Stimulated activated CD4-positive, alpha-beta T cell treated with anti-CD3 and anti-CD28 coated beads, Interleukin-12 subunit alpha, Interleukin-12 subunit beta, amount 100 ng/mL, for 24 hours (primary cell): ENCODE data around the gene ULK4.
"Not testable (repeated sequence)": the region's sequence is repeated elsewhere in the genome, so short reads cannot be mapped to it uniquely, and the experiment has no call there.

Experiments used
- DNase-seq, 2 experiments: peaks; one replicate each; pipeline ENCODE4 v3.0.0-alpha.2; 2020; ENCODE audit warnings: low read depth in 2 of 2

The ULK4 gene

DNA sequence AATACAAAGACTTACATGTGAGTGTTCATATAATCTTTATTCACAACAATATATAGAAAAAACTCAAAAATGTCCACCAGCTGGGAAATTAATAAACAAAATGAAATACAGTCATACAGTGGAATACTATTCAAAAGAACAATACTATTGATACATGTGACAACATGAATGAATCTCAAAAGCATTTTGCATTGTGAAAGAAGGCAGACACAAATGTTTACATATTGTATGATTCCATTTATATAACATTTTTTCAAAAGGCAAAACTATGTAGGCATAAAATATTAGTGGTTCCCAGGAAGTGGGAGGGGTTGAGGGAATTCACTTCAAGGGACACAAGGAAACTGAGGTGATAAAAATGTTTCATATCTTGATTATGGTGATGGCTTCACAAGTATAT is 459.4 kb downstream of the ULK4 start:
- no peak for DNase-seq

DNA sequence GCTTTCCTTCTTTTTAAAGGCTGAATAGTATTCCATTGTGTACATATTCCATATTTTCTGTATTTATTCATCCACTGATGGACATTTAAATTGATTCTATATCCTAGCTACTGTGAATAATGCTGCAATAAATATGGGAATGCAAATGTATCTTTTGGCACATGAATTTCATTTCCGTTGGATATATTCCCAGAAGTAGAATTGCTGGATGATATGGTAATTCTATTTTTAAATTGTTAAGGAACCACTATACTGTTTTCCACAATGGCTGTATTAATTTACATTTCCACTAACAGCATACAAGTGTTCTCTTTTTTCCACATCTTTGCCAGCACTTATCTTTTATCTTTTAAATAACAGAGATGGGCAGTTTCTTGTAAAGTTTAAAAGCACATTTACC is 459.9 kb downstream of the ULK4 start:
- no peak for DNase-seq

GRCh38 chr3:41498847-41499246 is 463.1 kb downstream of the ULK4 start:
- DNase-seq, result no peak

GRCh38 chr3:41490360-41490759 is 471.5 kb downstream of the ULK4 start:
- no peak for DNase-seq

GRCh38 chr3:41489231-41489630 is 472.7 kb downstream of the ULK4 start:
- DNase-seq, result no peak

GRCh38 chr3:41488501-41488900 is 473.4 kb downstream of the ULK4 start:
- no peak for DNase-seq

GRCh38 chr3:41485484-41485883 is 476.4 kb downstream of the ULK4 start:
- DNase-seq, result no peak

- DNase-seq, result no peak
Observed at GRCh38 chr3:41482134-41482533, 479.8 kb downstream of the ULK4 start.

DNA sequence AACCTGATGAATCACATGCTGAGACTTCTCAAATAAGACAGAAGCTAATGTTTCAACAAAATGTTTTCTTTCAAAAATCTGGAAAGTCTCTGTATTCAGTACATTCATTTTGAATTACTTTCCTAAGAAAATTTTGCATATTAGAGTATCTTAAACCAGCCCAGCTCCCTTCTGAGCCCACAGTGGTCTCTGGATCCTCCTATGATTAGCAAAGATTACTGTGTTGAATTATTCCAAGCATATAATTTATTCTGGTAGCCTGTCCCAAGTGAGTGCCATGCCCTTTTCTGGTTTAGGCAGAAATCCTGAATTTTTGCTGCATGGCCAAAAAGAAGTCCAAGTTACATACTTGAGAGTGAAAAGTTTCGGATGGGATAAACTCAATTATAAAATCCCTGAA is 483.6 kb downstream of the ULK4 start:
- no peak for DNase-seq

- no peak for DNase-seq
Observed at GRCh38 chr3:41477399-41478014, 484.4 kb downstream of the ULK4 start.

DNA sequence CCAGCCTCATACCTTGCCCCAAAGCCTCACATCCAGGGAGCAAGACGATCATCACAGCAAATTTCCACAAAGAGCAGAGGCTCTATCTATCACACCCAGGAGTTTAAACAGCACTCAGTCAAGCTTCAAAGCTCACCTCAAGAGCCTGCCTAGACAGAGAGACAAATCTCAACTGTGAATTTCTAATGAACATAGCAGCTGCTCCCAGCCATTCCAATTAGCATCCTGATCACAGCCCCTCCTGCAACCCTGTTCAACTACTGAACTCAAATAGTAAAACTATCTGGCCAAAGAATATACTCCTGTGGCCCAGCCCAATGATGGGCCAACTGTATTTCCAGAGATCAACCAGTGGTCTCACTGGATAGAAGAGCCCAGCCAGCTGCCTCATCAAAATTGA is 492.8 kb downstream of the ULK4 start:
- DNase-seq, result no peak

DNA sequence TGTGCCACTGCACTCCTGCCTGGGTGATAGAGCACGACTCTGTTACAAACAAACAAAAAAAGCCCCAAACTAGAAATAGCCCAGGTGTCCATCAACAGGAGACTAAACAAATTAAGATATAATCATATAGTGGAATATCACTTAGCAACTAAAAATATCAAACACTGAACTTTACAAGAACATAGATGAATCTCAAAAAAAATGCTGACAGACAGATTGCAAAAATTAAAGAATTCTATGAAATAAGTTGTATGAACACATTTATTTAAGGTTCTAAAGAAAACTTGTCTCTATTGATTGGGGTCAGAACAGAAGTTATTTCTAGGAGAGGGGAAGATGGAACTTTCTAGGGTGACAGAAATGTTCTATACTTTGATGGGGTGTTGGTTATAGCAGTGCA is 494.4 kb downstream of the ULK4 start:
- DNase-seq, result no peak

- no peak for DNase-seq
Observed at GRCh38 chr3:41464858-41465257, 497.0 kb downstream of the ULK4 start.

DNA sequence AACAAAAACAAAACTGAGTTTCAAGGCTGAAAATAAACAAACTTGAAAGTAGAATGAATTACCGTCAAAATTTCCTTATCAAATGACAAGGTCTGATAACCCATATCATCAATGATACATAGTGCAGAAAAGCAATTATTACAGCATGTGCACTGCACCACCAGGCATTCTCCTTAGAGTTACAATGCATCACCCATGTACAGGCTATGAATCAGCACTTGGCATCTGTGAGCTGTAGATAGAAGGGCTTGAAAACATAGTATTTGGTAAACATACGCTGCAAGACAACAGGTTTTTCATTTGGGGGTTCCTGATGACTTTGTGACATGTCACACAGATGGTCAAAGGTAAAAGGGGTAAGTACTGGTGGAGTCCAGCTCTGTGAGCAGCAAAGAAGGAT is 497.5 kb downstream of the ULK4 start:
- no peak for DNase-seq

GRCh38 chr3:41462103-41462691 is 499.7 kb downstream of the ULK4 start:
- no peak for DNase-seq

GRCh38 chr3:41460736-41461135 is 501.2 kb downstream of the ULK4 start:
- no peak for DNase-seq

- no peak for DNase-seq
Observed at GRCh38 chr3:41457176-41457575, 504.7 kb downstream of the ULK4 start.

GRCh38 chr3:41456162-41456561 is 505.7 kb downstream of the ULK4 start:
- no peak for DNase-seq

DNA sequence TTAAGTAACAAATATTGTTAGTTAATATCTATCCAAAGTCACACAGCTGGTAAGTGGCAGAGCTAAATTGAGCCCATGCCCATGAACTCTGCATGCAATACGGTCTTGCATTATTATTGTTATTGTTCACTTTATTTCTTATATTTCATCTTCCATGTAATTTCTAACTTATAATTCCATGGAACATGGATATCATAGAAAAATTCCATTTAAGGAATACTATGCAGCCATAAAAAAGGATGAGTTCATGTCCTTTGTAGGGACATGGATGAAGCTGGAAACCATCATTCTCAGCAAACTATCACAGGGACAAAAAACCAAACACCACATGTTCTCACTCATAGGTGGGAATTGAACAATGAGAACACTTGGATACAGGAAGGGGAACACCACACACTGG is 508.3 kb downstream of the ULK4 start:
- DNase-seq, result not testable (repeated sequence)

DNA sequence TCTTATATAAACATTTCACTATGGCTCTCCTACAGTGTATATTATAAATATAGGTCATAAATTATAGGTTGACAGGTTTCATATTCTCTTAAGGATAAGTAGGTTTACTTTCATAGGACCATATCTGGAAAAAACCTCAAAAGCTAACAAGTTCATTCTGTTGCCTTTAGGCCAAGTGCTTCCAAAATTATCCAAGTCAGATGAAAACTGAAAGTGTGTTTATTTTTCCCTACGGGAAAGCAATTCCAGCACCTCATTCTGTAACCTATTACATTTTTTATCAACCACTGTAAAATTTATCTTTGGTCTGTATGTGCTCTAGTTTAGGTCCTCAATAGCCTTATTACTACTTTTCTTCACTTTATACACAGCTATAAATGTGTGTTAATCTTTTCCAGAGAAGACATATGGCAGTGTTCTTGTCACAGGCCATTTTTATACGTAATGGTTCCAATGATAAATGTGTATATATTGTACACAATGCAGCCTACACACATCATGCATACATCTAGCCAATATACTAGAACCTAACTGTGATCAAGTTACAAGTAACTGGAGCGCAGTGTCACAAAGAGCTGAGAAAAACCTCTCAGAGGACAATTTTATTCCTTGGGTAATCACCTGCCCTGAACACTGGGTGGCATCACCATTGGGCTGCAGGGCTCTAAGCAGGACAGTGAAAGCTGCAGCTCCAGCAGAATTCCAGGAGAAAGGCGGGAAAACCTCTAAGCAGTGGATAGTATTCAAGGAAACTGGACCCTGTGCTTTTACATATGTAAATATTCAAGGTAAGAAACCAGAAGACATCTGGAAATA is 511.3 kb downstream of the ULK4 start:
- DNase-seq, result no peak

GRCh38 chr3:41448396-41448795 is 513.5 kb downstream of the ULK4 start:
- no peak for DNase-seq

DNA sequence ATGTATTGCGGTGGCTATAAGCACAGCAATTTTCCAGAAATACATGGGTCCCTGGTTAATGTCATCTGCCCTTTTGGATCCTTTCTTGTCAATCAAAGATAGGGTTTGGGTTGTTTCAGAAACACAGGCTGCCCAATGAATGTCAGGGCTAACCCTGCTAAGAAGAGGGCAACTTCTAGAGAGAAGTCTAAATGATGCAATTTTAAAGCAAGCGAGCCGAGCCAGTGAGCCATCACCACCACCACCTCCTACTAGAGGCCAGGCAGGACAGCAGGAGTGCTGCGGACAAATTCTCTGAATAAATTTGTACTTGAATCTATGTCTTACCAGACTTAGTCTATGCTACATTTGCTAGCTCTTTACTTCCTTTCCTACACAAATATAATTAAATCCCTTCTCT is 514.2 kb downstream of the ULK4 start:
- no peak for DNase-seq

GRCh38 chr3:41446316-41446715 is 515.6 kb downstream of the ULK4 start:
- not testable (repeated sequence) for DNase-seq
